ENCODE data around the gene FLNB.

GRCh38 chr3:58012302-58012701 lies 4.1 kb downstream of the FLNB start:
- TF ChIP-seq CTCF (IDR thresholded peaks at IDR 0.05; ENCODE audit: low read length) (no peak), EZH2 (IDR thresholded peaks at IDR 0.05; ENCODE audit: borderline replicate concordance, low read length) (no peak)
